Measurements from ENCODE around the gene COG5. TPM values are rescaled to one million over a fixed set of nuclear protein-coding genes. Genes with fewer than 3 reads are reported as not detected.
"Not testable (repeated sequence)": the region's sequence is repeated elsewhere in the genome, so short reads cannot be mapped to it uniquely, and the experiment has no call there.

The COG5 gene
- total RNA-seq, 1 donor from 2014 or later, result 37.1 TPM

- TF ChIP-seq, protein P1, sequence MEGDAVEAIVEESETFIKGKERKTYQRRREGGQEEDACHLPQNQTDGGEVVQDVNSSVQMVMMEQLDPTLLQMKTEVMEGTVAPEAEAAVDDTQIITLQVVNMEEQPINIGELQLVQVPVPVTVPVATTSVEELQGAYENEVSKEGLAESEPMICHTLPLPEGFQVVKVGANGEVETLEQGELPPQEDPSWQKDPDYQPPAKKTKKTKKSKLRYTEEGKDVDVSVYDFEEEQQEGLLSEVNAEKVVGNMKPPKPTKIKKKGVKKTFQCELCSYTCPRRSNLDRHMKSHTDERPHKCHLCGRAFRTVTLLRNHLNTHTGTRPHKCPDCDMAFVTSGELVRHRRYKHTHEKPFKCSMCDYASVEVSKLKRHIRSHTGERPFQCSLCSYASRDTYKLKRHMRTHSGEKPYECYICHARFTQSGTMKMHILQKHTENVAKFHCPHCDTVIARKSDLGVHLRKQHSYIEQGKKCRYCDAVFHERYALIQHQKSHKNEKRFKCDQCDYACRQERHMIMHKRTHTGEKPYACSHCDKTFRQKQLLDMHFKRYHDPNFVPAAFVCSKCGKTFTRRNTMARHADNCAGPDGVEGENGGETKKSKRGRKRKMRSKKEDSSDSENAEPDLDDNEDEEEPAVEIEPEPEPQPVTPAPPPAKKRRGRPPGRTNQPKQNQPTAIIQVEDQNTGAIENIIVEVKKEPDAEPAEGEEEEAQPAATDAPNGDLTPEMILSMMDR (IDR thresholded peaks at IDR 0.05; ENCODE audit: insufficient read depth, low read length, poor library complexity, severe bottlenecking), result no peak
- DNase-seq (ENCODE audit: low read depth), result no peak
- Histone ChIP-seq H3K36me3 (ENCODE audit: control insufficient read depth, insufficient read depth, low read length) (no peaks in the 10 kb centered on the region), H3K27me3 (ENCODE audit: control insufficient read depth, insufficient read depth, low read length) (no peaks in the 10 kb centered on the region), H3K4me3 (ENCODE audit: low read depth, low read length) (no peak overlapping the region)
These were observed 315.0 kb downstream of the COG5 start for GRCh38 chr7:107248551-107249316.

- not testable (repeated sequence) for DNase-seq (ENCODE audit: low read depth); H3K27me3 ChIP-seq (ENCODE audit: control insufficient read depth, insufficient read depth, low read length); H3K4me3 ChIP-seq (ENCODE audit: low read depth, low read length); H3K36me3 ChIP-seq (ENCODE audit: control insufficient read depth, insufficient read depth, low read length)
These were observed 316.9 kb downstream of the COG5 start for GRCh38 chr7:107246836-107247235.

DNA sequence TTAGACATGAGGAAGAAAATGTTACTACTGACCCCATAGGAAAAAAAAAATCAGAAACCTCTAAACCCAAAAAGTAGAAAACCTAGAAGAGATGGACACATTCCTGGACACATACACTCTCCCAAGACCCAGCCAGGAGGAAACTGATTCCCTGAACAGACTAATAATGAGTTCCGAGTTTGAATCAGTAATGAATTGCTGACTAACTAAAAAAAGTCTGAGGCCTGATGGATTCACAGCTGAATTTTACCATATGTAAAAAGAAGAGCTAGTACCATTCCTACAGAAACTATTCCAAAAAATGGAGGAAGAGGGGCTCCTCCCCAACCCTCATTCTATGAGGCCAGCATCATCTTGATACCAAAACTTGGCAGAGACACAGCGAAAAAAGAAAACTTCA is 319.1 kb downstream of the COG5 start:
- TF ChIP-seq, protein P1 (IDR thresholded peaks at IDR 0.05; ENCODE audit: insufficient read depth, low read length, poor library complexity, severe bottlenecking), result no peak
- H3K4me3 ChIP-seq (ENCODE audit: low read depth, low read length), result no peak overlapping the region
- no peak for DNase-seq (ENCODE audit: low read depth)
- no peaks in the 10 kb centered on the region for H3K27me3 ChIP-seq (ENCODE audit: control insufficient read depth, insufficient read depth, low read length)
- H3K36me3 ChIP-seq (ENCODE audit: control insufficient read depth, insufficient read depth, low read length), result no peaks in the 10 kb centered on the region

DNA sequence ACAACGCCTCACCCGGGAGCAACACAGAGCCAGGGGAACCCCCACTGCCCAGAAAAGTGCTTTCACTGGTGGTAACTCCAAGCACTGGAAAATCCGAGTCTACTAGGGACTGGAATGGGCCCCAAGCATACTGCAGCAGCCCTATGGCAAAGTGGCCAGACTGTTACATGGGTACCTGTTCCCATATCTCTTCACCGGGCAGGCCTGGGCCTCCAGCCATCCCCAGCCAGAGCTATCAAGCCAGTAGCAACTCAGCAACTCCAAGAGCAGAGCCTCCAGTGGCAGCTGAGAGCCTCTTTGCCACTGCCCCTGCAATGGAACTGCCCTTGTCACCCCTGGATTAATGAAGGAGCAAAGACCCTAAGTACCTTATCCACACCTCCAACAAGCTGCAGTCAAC is 321.5 kb downstream of the COG5 start:
- no peaks in the 10 kb centered on the region for H3K27me3 ChIP-seq (ENCODE audit: control insufficient read depth, insufficient read depth, low read length)

DNA sequence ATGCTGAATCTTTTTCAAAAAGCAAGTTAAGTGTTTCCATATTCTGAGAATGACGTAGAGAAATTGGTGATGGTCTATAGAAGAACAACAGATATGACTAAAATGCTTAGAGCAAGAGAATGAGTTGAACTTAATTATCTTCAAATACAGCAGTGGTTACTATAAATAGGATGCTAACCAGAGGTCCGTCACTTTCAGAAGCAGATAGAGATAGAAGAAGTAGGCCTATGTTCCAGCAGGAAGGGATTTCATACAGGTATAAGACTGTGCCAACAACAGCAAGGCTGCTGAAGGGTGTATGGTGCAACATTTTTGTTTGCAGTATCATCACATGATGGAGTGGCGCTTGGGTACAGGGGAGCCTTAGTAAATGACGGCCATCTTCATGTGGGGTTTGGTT is 326.3 kb downstream of the COG5 start:
- Histone ChIP-seq H3K27me3 (ENCODE audit: control insufficient read depth, insufficient read depth, low read length) (no peaks in the 10 kb centered on the region), H3K4me3 (ENCODE audit: low read depth, low read length) (no peak overlapping the region), H3K36me3 (ENCODE audit: control insufficient read depth, insufficient read depth, low read length) (no peaks in the 10 kb centered on the region)
- TF ChIP-seq, protein P1 (IDR thresholded peaks at IDR 0.05; ENCODE audit: insufficient read depth, low read length, poor library complexity, severe bottlenecking), result no peak
- no peak for DNase-seq (ENCODE audit: low read depth)

More for the DNA sequence above, 321.5 kb downstream of the COG5 start:
- TF ChIP-seq, protein P1 (IDR thresholded peaks at IDR 0.05; ENCODE audit: insufficient read depth, low read length, poor library complexity, severe bottlenecking), result no peak
- H3K36me3 ChIP-seq (ENCODE audit: control insufficient read depth, insufficient read depth, low read length), result no peaks in the 10 kb centered on the region
- DNase-seq (ENCODE audit: low read depth), result no peak
- H3K4me3 ChIP-seq (ENCODE audit: low read depth, low read length), result no peak overlapping the region

DNA sequence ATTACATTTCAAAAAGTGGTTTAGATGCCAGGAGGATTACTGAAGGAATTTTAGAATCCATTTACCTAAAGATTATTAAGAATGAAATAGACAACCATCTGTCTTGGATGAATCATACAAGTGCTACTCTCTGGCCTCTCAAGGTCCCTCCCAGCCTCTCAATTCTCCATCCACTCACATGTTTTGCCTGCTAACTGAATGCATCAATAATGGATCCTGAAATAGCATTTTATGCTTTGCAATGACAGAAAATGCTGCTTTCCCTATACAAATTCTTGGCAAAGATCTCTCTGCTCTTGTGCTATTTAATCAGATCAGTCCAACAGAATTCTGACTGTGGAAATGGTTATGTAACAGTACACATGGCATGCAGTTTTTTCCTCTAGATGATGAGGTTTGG is 326.9 kb downstream of the COG5 start:
- DNase-seq (ENCODE audit: low read depth), result no peak
- Histone ChIP-seq H3K4me3 (ENCODE audit: low read depth, low read length) (no peak overlapping the region), H3K36me3 (ENCODE audit: control insufficient read depth, insufficient read depth, low read length) (no peaks in the 10 kb centered on the region), H3K27me3 (ENCODE audit: control insufficient read depth, insufficient read depth, low read length) (no peaks in the 10 kb centered on the region)
- TF ChIP-seq, protein P1 (IDR thresholded peaks at IDR 0.05; ENCODE audit: insufficient read depth, low read length, poor library complexity, severe bottlenecking), result no peak

Data from kidney epithelial cell (primary cell).